HepG2 (cell line): ENCODE results near the gene SCUBE1. TPM values are rescaled to one million over a fixed set of nuclear protein-coding genes. Genes with fewer than 3 reads are reported as not detected.

Source experiments
- ATAC-seq: fragments of 200-7000 bp; cut with Tn5 transposase; 3 replicates; pipeline ENCODE4 v1.9.1; 2020; ENCODE audit warnings: mild to moderate bottlenecking, moderate library complexity
- BruUV-seq: library from RNA; stranded (reverse); fragments of 400-500 nt; replicated peaks from 2 replicates; lab custom pipeline; 2021; lab: Mats Ljungman, UMichigan
- CTCF ChIA-PET: fragments of 300-600 bp; formaldehyde crosslinking; extraction: SDS; loops from one replicate; lab custom pipeline; 2021; ENCODE audit warnings: low total read pairs, inconsistent platforms, low intra/inter-chr PET ratio; lab: Yijun Ruan, JAX
- POLR2A ChIA-PET: fragments of 350-600 bp; sonication (Branson Sonifier 250); formaldehyde crosslinking; loops from one replicate; lab custom pipeline; 2020; ENCODE audit warnings: antibody characterized with exemption, inconsistent platforms; lab: Yijun Ruan, JAX
- DNase-seq: peaks from one replicate; pipeline ENCODE4 v3.0.0-alpha.2; 2015; ENCODE audit warnings: low spot score
- FAIRE-seq: peaks from 3 replicates; lab custom pipeline; 2011; peaks lifted over from hg19 to GRCh38; lab: Jason Lieb, UNC
- H2AFZ ChIP-seq: one replicate; pipeline ENCODE4 v1.6.1; 2011; ENCODE audit warnings: low read length, inconsistent platforms
- H3K27ac ChIP-seq: fragments of 300-600 bp; 3 replicates; pipeline ENCODE4 v1.8.0; 2011; ENCODE audit warnings: mixed run types, mild to moderate bottlenecking, mixed read lengths, low read length, inconsistent platforms; ENCODE audit not compliant: insufficient read depth; ENCODE audit errors: extremely low read length
- H3K27me3 ChIP-seq, 2 experiments: fragments of 200-600 bp in 1 of 2; 2 replicates in 1 of 2; 3 replicates in 1 of 2; pipeline versions ENCODE4 v1.6.0 to v1.8.0; 2011; ENCODE audit warnings: low read length in 2 of 2, mild to moderate bottlenecking in 2 of 2, moderate library complexity in 2 of 2, inconsistent platforms in 1 of 2; ENCODE audit not compliant: insufficient read depth in 2 of 2, control insufficient read depth in 1 of 2
- H3K36me3 ChIP-seq, 2 experiments: fragments of 200-600 bp in 1 of 2; replicated peaks in 1 of 2; 2 replicates in 1 of 2; 3 replicates in 1 of 2; pipeline versions ENCODE4 v1.5.1 to v1.8.0; 2011; ENCODE audit warnings: low read length in 2 of 2, inconsistent platforms in 1 of 2; ENCODE audit not compliant: insufficient read depth in 2 of 2, control insufficient read depth in 1 of 2
- H3K4me1 ChIP-seq: 2 replicates; pipeline ENCODE4 v1.5.1; 2012; ENCODE audit warnings: low read length, inconsistent platforms; ENCODE audit not compliant: insufficient read depth
- H3K4me2 ChIP-seq: 2 replicates; pipeline ENCODE4 v1.6.0; 2011; ENCODE audit warnings: low read depth, low read length, inconsistent platforms
- H3K4me3 ChIP-seq, 3 experiments: fragments of 200-600 bp in 1 of 3; sonication (generic), shearing (Covaris generic) in 1 of 3; replicated peaks in 1 of 3; 2 replicates each; pipeline ENCODE4 v1.5.1; 2011 to 2016; ENCODE audit warnings: low read length in 3 of 3, inconsistent platforms in 2 of 3, low read depth in 2 of 3, mild to moderate bottlenecking in 2 of 3, control low read depth in 1 of 3, mixed read lengths in 1 of 3; ENCODE audit not compliant: insufficient read depth in 1 of 3
- H3K79me2 ChIP-seq: one replicate; pipeline ENCODE4 v1.6.1; 2011; ENCODE audit warnings: low read length, inconsistent platforms; ENCODE audit not compliant: insufficient read depth
- H3K9ac ChIP-seq: 2 replicates; pipeline ENCODE4 v1.6.0; 2011; ENCODE audit warnings: mild to moderate bottlenecking, low read depth, low read length, inconsistent platforms; ENCODE audit not compliant: insufficient read depth
- H3K9me3 ChIP-seq: 2 replicates; pipeline ENCODE4 v1.5.1; 2012; ENCODE audit warnings: mild to moderate bottlenecking, low read length
- H4K20me1 ChIP-seq: 2 replicates; pipeline ENCODE4 v1.6.0; 2011; ENCODE audit warnings: inconsistent platforms, mild to moderate bottlenecking, low read length, moderate library complexity; ENCODE audit not compliant: insufficient read depth
- ARHGAP35 ChIP-seq: sonication (generic); formaldehyde crosslinking; IDR thresholded peaks from 2 replicates; pipeline ENCODE4 v1.9.0; 2022; ENCODE audit warnings: mild to moderate bottlenecking, inconsistent platforms, moderate library complexity, missing genetic modification reagents, borderline replicate concordance
- MAX ChIP-seq: IDR thresholded peaks from 2 replicates; pipeline ENCODE4 v1.6.1; 2012; ENCODE audit warnings: inconsistent platforms
- TFAP4 ChIP-seq: sonication (generic); IDR thresholded peaks from 2 replicates; pipeline ENCODE4 v1.6.1; 2016; ENCODE audit warnings: low read depth, borderline replicate concordance
- TGIF2 ChIP-seq: IDR thresholded peaks from 2 replicates; pipeline ENCODE4 v1.6.1; 2016; ENCODE audit warnings: control low read depth, missing compliant biosample characterization
- ZMYM3 ChIP-seq: sonication (generic); formaldehyde crosslinking; IDR thresholded peaks from 2 replicates; pipeline ENCODE4 v1.5.1; 2020; ENCODE audit warnings: mild to moderate bottlenecking, missing genetic modification reagents
- ZNF512 ChIP-seq: sonication (generic); formaldehyde crosslinking; IDR thresholded peaks from 2 replicates; pipeline ENCODE4 v1.4.0; 2020; ENCODE audit warnings: mild to moderate bottlenecking, missing genetic modification reagents
- ZNF629 ChIP-seq: sonication (generic); formaldehyde crosslinking; conservative IDR thresholded peaks from 2 replicates; pipeline ENCODE4 v1.5.0; 2020; ENCODE audit warnings: missing genetic modification reagents
- ZNF670 ChIP-seq: sonication (generic); formaldehyde crosslinking; IDR thresholded peaks from 2 replicates; pipeline ENCODE4 v1.8.0; 2022; ENCODE audit warnings: mild to moderate bottlenecking, missing genetic modification reagents, borderline replicate concordance
- WGBS: methylation state at CpG from one replicate; pipeline ENCODE4 v1.1.6; 2017; ENCODE audit warnings: low lambda C conversion rate; 5-methylcytosine and 5-hydroxymethylcytosine counted together
- in situ Hi-C: cut with HindIII; loops from 2 replicates; pipeline ENCODE4 v1.10.0; 2017; ENCODE audit warnings: low pct_unique_long_range_greater_than_20kb; ENCODE audit not compliant: extremely low pct_ligation_motif_present
- intact Hi-C: fragments of 100-400 bp; cut with micrococcal nuclease; formaldehyde crosslinking; loops from one replicate; pipeline ENCODE4 v1.10.0; 2022; ENCODE audit not compliant: unreplicated experiment
- polyA plus RNA-seq, 8 experiments: library from polyadenylated mRNA; depleted of rRNA in 3 of 8; stranded (reverse) in 7 of 8; unstranded in 1 of 8; fragments of >200 nt; fragmentation: Illumina TruSeq in 4 of 8; extraction: Trizol in 4 of 8; gene quantifications; 2 replicates each; pipeline versions ENCODE4 v1.2.1 to v1.2.3, GENCODE V29; 2011 to 2016; ENCODE audit warnings: low read depth in 4 of 8, missing spikeins in 1 of 8, mixed read lengths in 1 of 8; ENCODE audit not compliant: insufficient read depth in 1 of 8
- total RNA-seq, 5 experiments: library from RNA; depleted of rRNA; stranded (reverse); fragments of >200 nt; fragmentation: Illumina TruSeq; extraction: Trizol; gene quantifications; 2 replicates each; pipeline ENCODE4 v1.2.3, GENCODE V29; 2016; ENCODE audit warnings: low read depth in 1 of 5

SCUBE1 gene
- total and polyA plus RNA-seq, 2 of the 13 experiments (the other 11 are each of a cell fraction or from before 2014, with no cell fraction given): under 0.01 to 0.05 TPM

GRCh38 chr22:43293259-43293654, 49.9 kb downstream of the SCUBE1 start:
- DNase-seq: no peak
- in situ Hi-C loops: no loop called here
- CTCF ChIA-PET: no interaction called here

More at GRCh38 chr22:43293259-43293654, 49.9 kb downstream of the SCUBE1 start:
- Histone ChIP-seq H3K9ac (no peak overlapping the region), H3K36me3 (no peaks in the 10 kb centered on the region), H3K4me3 (no peak overlapping the region), H3K4me1 (peaks cover 30% of the 10 kb centered on the region), H3K27ac (no peak overlapping the region), H2AFZ (no peak overlapping the region), H3K27me3 (peaks cover 8 to 76% of the 10 kb centered on the region in 2 experiments), H4K20me1 (no peaks in the 10 kb centered on the region), H3K4me2 (peak overlapping the region; percentile 26; the same call in 1 of the 2 replicates), H3K79me2 (no peaks in the 10 kb centered on the region), H3K9me3 (no peaks in the 10 kb centered on the region)
- ATAC-seq (no peak), FAIRE-seq (no peak)
- BruUV-seq: no TSS peak
- WGBS: 47% methylated on average over 3 of the region's 17 CpGs
- intact Hi-C loops: no loop called here
- POLR2A ChIA-PET: no interaction called here
- no peak for TF ChIP-seq ZNF512 (CRISPR knock-in tag)
- peak; percentile 77 for TF ChIP-seq ZNF629 (CRISPR knock-in tag)
- TF ChIP-seq MAX: peak; percentile 9; the same call in 1 of the 2 replicates
- TF ChIP-seq TFAP4: no peak
- TF ChIP-seq TGIF2 (CRISPR knock-in tag): 0 out of 2 replicates have a peak, but pooled peaks have one; percentile 4
- no peak for TF ChIP-seq ZNF670 (CRISPR knock-in tag)
- 0 out of 2 replicates have a peak, but pooled peaks have one; percentile 18 for TF ChIP-seq ZMYM3
- TF ChIP-seq ARHGAP35 (CRISPR knock-in tag): no peak
